Measurements from ENCODE around the gene ARL4C. TPM values are rescaled to one million over a fixed set of nuclear protein-coding genes. Genes with fewer than 3 reads are reported as not detected.

The ARL4C gene
- total and polyA plus RNA-seq, 8 donors: 15.8 to 28.5 (median 24.2) TPM

DNA sequence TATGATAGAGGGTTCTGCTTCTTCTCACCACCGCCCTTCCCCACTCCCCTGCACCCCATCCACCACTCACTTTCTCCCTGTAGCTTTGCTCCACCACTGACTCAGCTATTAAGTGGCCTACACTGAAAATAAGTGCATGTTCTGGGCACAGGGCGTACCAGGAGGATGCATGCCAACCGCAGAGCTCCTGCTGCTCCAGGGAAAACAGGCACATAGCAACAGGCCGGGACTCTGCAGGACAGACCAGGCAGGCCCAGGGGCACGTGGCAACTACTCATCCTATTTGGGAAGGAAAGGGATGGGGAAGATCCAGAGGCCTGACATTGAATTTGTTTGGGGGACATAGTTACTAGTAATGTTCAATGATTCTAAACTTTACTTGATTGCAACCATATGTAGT is 28.4 kb downstream of the ARL4C start:
- no peaks in the 10 kb centered on the region for H3K36me3 ChIP-seq
- DNase-seq (no peak), ATAC-seq (peak; percentile 25)
- H3K9me3 ChIP-seq: no peaks in the 10 kb centered on the region
- no peaks in the 10 kb centered on the region for H3K27me3 ChIP-seq
- no peak overlapping the region for H3K27ac ChIP-seq
- no peak overlapping the region for H3K4me3 ChIP-seq
- TF ChIP-seq, protein P1, sequence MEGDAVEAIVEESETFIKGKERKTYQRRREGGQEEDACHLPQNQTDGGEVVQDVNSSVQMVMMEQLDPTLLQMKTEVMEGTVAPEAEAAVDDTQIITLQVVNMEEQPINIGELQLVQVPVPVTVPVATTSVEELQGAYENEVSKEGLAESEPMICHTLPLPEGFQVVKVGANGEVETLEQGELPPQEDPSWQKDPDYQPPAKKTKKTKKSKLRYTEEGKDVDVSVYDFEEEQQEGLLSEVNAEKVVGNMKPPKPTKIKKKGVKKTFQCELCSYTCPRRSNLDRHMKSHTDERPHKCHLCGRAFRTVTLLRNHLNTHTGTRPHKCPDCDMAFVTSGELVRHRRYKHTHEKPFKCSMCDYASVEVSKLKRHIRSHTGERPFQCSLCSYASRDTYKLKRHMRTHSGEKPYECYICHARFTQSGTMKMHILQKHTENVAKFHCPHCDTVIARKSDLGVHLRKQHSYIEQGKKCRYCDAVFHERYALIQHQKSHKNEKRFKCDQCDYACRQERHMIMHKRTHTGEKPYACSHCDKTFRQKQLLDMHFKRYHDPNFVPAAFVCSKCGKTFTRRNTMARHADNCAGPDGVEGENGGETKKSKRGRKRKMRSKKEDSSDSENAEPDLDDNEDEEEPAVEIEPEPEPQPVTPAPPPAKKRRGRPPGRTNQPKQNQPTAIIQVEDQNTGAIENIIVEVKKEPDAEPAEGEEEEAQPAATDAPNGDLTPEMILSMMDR (IDR thresholded peaks at IDR 0.05): no peak
- intact Hi-C loops (cut with DNase I): no loop called here
- peaks cover 0 to 2% of the 10 kb centered on the region in 2 donors for H3K4me1 ChIP-seq

DNA sequence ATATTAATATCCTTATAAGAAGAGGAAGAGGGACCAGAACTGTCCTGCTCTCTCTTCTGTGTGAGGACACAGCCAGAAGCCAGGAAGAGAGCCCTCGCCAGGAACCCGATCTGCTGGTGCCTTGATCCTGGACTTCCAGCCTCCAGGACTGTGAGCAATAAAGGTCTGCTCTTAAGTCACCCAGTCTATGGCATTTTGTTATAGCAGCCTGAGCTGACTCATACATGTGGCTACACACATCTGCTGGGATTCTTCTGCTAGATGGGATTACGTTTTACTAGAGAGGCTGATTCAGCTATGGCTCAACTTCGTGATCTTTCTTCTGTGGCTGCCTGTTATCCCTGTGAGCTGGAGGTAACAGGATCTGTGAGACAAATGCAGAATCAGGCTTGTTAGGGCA is 29.6 kb downstream of the ARL4C start:
- TF ChIP-seq, protein P1 (IDR thresholded peaks at IDR 0.05): no peak
- H3K27ac ChIP-seq: no peak overlapping the region
- no peak overlapping the region for H3K4me3 ChIP-seq
- ATAC-seq (no peak), DNase-seq (no peak)
- no peaks in the 10 kb centered on the region for H3K36me3 ChIP-seq
- intact Hi-C loops (cut with DNase I): no loop called here
- H3K4me1 ChIP-seq: peaks cover 0 to 3% of the 10 kb centered on the region in 2 donors
- no peaks in the 10 kb centered on the region for H3K27me3 ChIP-seq
- H3K9me3 ChIP-seq: no peaks in the 10 kb centered on the region

DNA sequence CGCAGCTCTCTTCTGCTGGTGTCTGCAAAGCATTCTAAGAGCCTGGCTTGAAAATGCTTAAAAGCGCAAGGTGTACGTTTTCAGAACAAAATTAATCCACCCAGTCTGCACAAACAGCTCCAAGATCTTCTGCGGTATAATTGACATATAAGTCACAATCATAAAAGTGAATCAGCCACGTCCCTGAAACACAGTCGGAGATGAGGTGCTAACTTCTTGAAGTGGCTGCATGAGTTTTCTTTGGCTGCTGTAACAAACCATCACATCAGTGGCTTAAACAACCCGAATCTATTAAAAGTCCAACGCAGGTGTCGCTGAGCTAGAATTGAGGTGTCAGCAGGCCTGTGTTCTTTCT is 32.6 kb downstream of the ARL4C start:
- DNase-seq (no peak), ATAC-seq (no peak)
- Histone ChIP-seq H3K27ac (no peak overlapping the region), H3K4me3 (no peak overlapping the region), H3K36me3 (no peaks in the 10 kb centered on the region), H3K27me3 (no peaks in the 10 kb centered on the region), H3K9me3 (no peaks in the 10 kb centered on the region), H3K4me1 (peaks cover 0 to 3% of the 10 kb centered on the region in 2 donors)
- intact Hi-C loops (cut with DNase I): no loop called here
- TF ChIP-seq, protein P1 (IDR thresholded peaks at IDR 0.05): no peak

DNA sequence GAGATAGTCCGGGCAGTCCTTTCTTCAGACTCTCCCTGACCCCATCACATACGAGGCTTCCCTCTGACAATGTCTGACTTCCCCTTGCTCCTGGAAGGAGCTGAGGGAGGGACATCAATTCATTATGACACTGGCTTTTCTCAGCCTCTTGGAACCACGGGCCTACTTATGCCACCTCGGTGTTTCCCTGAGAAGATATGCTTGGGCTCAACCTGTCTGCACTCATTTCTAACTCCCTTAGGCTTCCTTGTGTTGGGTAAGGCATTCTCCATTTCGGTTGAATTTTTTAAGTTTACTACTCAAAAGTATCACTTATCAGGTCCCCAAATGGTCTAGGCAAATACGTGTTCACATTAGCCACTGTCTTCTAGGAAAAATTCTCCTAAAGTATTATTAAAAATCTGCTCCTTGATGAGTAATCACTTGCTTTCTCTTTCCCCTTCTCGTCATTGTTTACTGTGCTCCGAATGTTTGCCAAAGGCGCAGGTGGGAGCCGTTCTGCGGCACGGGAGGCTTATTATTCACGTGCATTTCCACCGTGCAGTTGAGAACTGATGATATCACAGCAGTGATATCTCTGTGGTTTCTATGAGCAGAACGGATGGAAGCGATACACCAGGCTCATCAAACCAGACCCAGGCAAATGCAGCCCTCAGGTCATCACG is 33.1 kb downstream of the ARL4C start:
- H3K27ac ChIP-seq: no peak overlapping the region
- peaks cover 0 to 3% of the 10 kb centered on the region in 2 donors for H3K4me1 ChIP-seq
- no peaks in the 10 kb centered on the region for H3K27me3 ChIP-seq
- no peaks in the 10 kb centered on the region for H3K9me3 ChIP-seq
- ATAC-seq (peak; percentile 57), DNase-seq (peak in 1 of 4 donors; percentile 26)
- no peaks in the 10 kb centered on the region for H3K36me3 ChIP-seq
- intact Hi-C loops (cut with DNase I): no loop called here
- TF ChIP-seq, protein P1 (IDR thresholded peaks at IDR 0.05): no peak
- H3K4me3 ChIP-seq: no peak overlapping the region

DNA sequence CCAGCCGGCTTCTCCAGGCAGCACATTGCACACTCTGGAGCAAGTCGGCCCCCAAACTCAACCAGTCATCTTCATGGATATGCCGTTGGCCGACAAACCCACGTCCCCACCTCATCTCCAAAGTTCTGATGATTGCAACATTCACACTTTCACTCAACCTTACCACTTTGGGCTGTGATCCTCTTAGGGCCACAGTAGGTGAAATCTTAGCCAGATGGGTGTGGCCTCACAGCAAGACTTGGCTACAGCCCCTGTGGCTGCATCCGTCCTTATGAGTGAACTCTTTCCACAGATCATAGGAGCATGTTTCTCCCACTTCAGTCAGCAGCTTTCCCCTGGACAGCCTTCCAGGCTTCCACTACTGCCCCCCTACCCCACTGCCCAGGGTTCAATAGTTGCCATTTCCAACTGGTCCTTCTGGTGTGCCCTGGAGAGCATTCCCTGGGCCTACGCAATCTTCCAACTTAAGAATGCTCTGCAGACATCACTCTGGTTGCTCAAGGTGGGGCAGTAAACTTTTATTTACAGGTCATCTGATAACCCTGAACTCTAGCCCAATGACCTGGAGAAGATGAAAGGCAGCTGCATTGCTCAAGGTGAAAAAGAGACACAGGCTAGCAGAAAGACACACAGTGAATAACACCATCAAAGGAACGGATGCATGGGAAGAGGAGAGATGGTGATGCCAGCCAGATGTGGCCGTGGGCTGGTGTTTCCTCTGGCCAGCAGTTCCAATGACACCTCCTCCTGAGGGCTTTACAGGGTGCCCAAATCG is 34.5 kb downstream of the ARL4C start:
- Histone ChIP-seq H3K27me3 (no peaks in the 10 kb centered on the region), H3K36me3 (no peaks in the 10 kb centered on the region), H3K4me3 (no peak overlapping the region), H3K4me1 (peaks cover 0 to 3% of the 10 kb centered on the region in 2 donors), H3K9me3 (peaks cover 0 to 5% of the 10 kb centered on the region in 2 donors), H3K27ac (no peak overlapping the region)
- TF ChIP-seq, protein P1 (IDR thresholded peaks at IDR 0.05): no peak
- ATAC-seq (no peak), DNase-seq (no peak)
- intact Hi-C loops (cut with DNase I): no loop called here

Data from left lung (tissue), 10 donors.